ENCODE measurements around the gene EXOC7. TPM values are rescaled to one million over a fixed set of nuclear protein-coding genes. Genes with fewer than 3 reads are reported as not detected.

EXOC7 gene
- total and polyA plus RNA-seq, 2 of the 8 experiments (the other 6 are each of a cell fraction or from before 2014, with no cell fraction given): 77.1 to 92.6 TPM

Small RNA genes lying within 50 kb of the gene (microRNA-seq; reads per million reads assigned to microRNA genes)
- 0.81 to 0.92 reads per million in 2 experiments for gene MIR6868 (ENCODE audit: borderline microRNAs expressed in 2 of 2, borderline number of aligned reads in 2 of 2, borderline replicate concordance in 1 of 2)

Small RNA genes lying within 50 kb of the gene (small RNA-seq; reads per million reads assigned to genes)
- gene MIR6868 (ENCODE audit: insufficient read depth): 3.1 reads per million, percentile 39 among the genes with 10 or more reads in this experiment

Other genes with a start within 250 kb of the EXOC7 start
- 61.8 and 71.2 TPM in 2 replicates for gene WBP2, start 248.5 kb downstream of the EXOC7 start, total RNA-seq (2021; fragmentation: NEBNext Ultra II Directional; extraction: Animal tissue kit (Norgen Biotek cat#: 25700))
- gene WBP2, start 248.5 kb downstream of the EXOC7 start, polyA plus RNA-seq (2011; rRNA removed): 48.2 and 72.0 TPM in 2 replicates
- gene TRIM47, start 225.2 kb downstream of the EXOC7 start, total RNA-seq (2021; fragmentation: NEBNext Ultra II Directional; extraction: Animal tissue kit (Norgen Biotek cat#: 25700)): 5.1 and 6.4 TPM in 2 replicates
- 6.3 and 11.6 TPM in 2 replicates for gene TRIM47, start 225.2 kb downstream of the EXOC7 start, polyA plus RNA-seq (2011; rRNA removed)
- gene TRIM65, start 206.8 kb downstream of the EXOC7 start, total RNA-seq (2021; fragmentation: NEBNext Ultra II Directional; extraction: Animal tissue kit (Norgen Biotek cat#: 25700)): 47.7 and 48.6 TPM in 2 replicates
- gene TRIM65, start 206.8 kb downstream of the EXOC7 start, polyA plus RNA-seq (2011; rRNA removed): 21.2 and 25.6 TPM in 2 replicates
- gene MRPL38, start 198.9 kb downstream of the EXOC7 start, total RNA-seq (2021; fragmentation: NEBNext Ultra II Directional; extraction: Animal tissue kit (Norgen Biotek cat#: 25700)): 125 and 132 TPM in 2 replicates
- 78.4 and 138 TPM in 2 replicates for gene MRPL38, start 198.9 kb downstream of the EXOC7 start, polyA plus RNA-seq (2011; rRNA removed)
- gene FBF1, start 162.7 kb downstream of the EXOC7 start, total RNA-seq (2021; fragmentation: NEBNext Ultra II Directional; extraction: Animal tissue kit (Norgen Biotek cat#: 25700)): 13.1 and 13.8 TPM in 2 replicates
- 8.1 and 12.5 TPM in 2 replicates for gene FBF1, start 162.7 kb downstream of the EXOC7 start, polyA plus RNA-seq (2011; rRNA removed)
- 27.4 and 30.4 TPM in 2 replicates for gene ACOX1, start 124.6 kb downstream of the EXOC7 start, total RNA-seq (2021; fragmentation: NEBNext Ultra II Directional; extraction: Animal tissue kit (Norgen Biotek cat#: 25700))
- 10.2 and 10.5 TPM in 2 replicates for gene ACOX1, start 124.6 kb downstream of the EXOC7 start, polyA plus RNA-seq (2011; rRNA removed)
- 15.9 and 17.6 TPM in 2 replicates for gene TEN1, start 124.5 kb downstream of the EXOC7 start, total RNA-seq (2021; fragmentation: NEBNext Ultra II Directional; extraction: Animal tissue kit (Norgen Biotek cat#: 25700))
- gene TEN1, start 124.5 kb downstream of the EXOC7 start, polyA plus RNA-seq (2011; rRNA removed): 18.7 and 24.5 TPM in 2 replicates
- gene CDK3, start 102.9 kb downstream of the EXOC7 start, total RNA-seq (2021; fragmentation: NEBNext Ultra II Directional; extraction: Animal tissue kit (Norgen Biotek cat#: 25700)): 7.4 and 10.0 TPM in 2 replicates
- 14.6 and 20.1 TPM in 2 replicates for gene CDK3, start 102.9 kb downstream of the EXOC7 start, polyA plus RNA-seq (2011; rRNA removed)
- gene EVPL, start 76.5 kb downstream of the EXOC7 start, total RNA-seq (2021; fragmentation: NEBNext Ultra II Directional; extraction: Animal tissue kit (Norgen Biotek cat#: 25700)): 0.75 and 0.99 TPM in 2 replicates
- gene EVPL, start 76.5 kb downstream of the EXOC7 start, polyA plus RNA-seq (2011; rRNA removed): 0.20 and 0.35 TPM in 2 replicates
- gene SRP68, start 31.3 kb downstream of the EXOC7 start, total RNA-seq (2021; fragmentation: NEBNext Ultra II Directional; extraction: Animal tissue kit (Norgen Biotek cat#: 25700)): 83.5 and 84.6 TPM in 2 replicates
- 50.0 and 57.7 TPM in 2 replicates for gene SRP68, start 31.3 kb downstream of the EXOC7 start, polyA plus RNA-seq (2011; rRNA removed)
- gene GALR2, start 29.0 kb downstream of the EXOC7 start, total RNA-seq (2021; fragmentation: NEBNext Ultra II Directional; extraction: Animal tissue kit (Norgen Biotek cat#: 25700)): 0.86 and 1.0 TPM in 2 replicates
- gene GALR2, start 29.0 kb downstream of the EXOC7 start, polyA plus RNA-seq (2011; rRNA removed): 2.2 and 2.5 TPM in 2 replicates
- gene ZACN, start 24.6 kb downstream of the EXOC7 start, total RNA-seq (2021; fragmentation: NEBNext Ultra II Directional; extraction: Animal tissue kit (Norgen Biotek cat#: 25700)): 0.26 TPM in 1 of 2 replicates, not detected in the other
- not detected in 2 replicates for gene ZACN, start 24.6 kb downstream of the EXOC7 start, polyA plus RNA-seq (2011; rRNA removed)
- 4.9 and 5.4 TPM in 2 replicates for gene FOXJ1, start 37.5 kb upstream of the EXOC7 start, total RNA-seq (2021; fragmentation: NEBNext Ultra II Directional; extraction: Animal tissue kit (Norgen Biotek cat#: 25700))
- gene FOXJ1, start 37.5 kb upstream of the EXOC7 start, polyA plus RNA-seq (2011; rRNA removed): 4.6 and 4.7 TPM in 2 replicates
- gene RNF157, start 136.7 kb upstream of the EXOC7 start, total RNA-seq (2021; fragmentation: NEBNext Ultra II Directional; extraction: Animal tissue kit (Norgen Biotek cat#: 25700)): 13.4 and 14.9 TPM in 2 replicates
- 16.7 and 20.2 TPM in 2 replicates for gene RNF157, start 136.7 kb upstream of the EXOC7 start, polyA plus RNA-seq (2011; rRNA removed)
- gene UBALD2, start 161.6 kb upstream of the EXOC7 start, total RNA-seq (2021; fragmentation: NEBNext Ultra II Directional; extraction: Animal tissue kit (Norgen Biotek cat#: 25700)): 22.6 and 25.6 TPM in 2 replicates
- 17.8 and 26.8 TPM in 2 replicates for gene UBALD2, start 161.6 kb upstream of the EXOC7 start, polyA plus RNA-seq (2011; rRNA removed)
- gene QRICH2, start 204.5 kb upstream of the EXOC7 start, total RNA-seq (2021; fragmentation: NEBNext Ultra II Directional; extraction: Animal tissue kit (Norgen Biotek cat#: 25700)): 2.8 and 3.2 TPM in 2 replicates
- gene QRICH2, start 204.5 kb upstream of the EXOC7 start, polyA plus RNA-seq (2011; rRNA removed): 3.8 and 4.9 TPM in 2 replicates

All from H1 (cell line).